Osteocyte (in vitro differentiated cells): ENCODE results near the gene ADAMTS12. TPM values are rescaled to one million over a fixed set of nuclear protein-coding genes. Genes with fewer than 3 reads are reported as not detected.

Source experiments
- DNase-seq: peaks from one replicate; pipeline ENCODE4 v3.0.0; 2021; ENCODE audit warnings: mixed read lengths; ENCODE audit not compliant: unreplicated experiment; ENCODE audit errors: extremely low spot score
- H3K27ac Mint-ChIP-seq: one replicate; pipeline ENCODE4 v1.8.0; 2021; ENCODE audit warnings: mild to moderate bottlenecking, mixed read lengths; ENCODE audit not compliant: unreplicated experiment
- H3K27me3 Mint-ChIP-seq: one replicate; pipeline ENCODE4 v1.8.0; 2021; ENCODE audit warnings: mixed read lengths; ENCODE audit not compliant: unreplicated experiment
- H3K36me3 Mint-ChIP-seq: one replicate; pipeline ENCODE4 v1.8.0; 2021; ENCODE audit warnings: mixed read lengths; ENCODE audit not compliant: unreplicated experiment
- H3K4me1 Mint-ChIP-seq: one replicate; pipeline ENCODE4 v1.8.0; 2021; ENCODE audit warnings: mixed read lengths; ENCODE audit not compliant: unreplicated experiment
- H3K4me3 Mint-ChIP-seq: one replicate; pipeline ENCODE4 v1.8.0; 2021; ENCODE audit warnings: mild to moderate bottlenecking, moderate library complexity, mixed read lengths; ENCODE audit not compliant: unreplicated experiment
- H3K9me3 Mint-ChIP-seq: one replicate; pipeline ENCODE4 v1.8.0; 2021; ENCODE audit warnings: mixed read lengths; ENCODE audit not compliant: unreplicated experiment
- CTCF ChIP-seq: fragments of 200-600 bp; sonication (generic); IDR thresholded peaks from 2 replicates; pipeline ENCODE4 v1.5.0; 2021; ENCODE audit warnings: antibody characterized with exemption, mild to moderate bottlenecking, moderate library complexity
- total RNA-seq: library from RNA; stranded (reverse); gene quantifications from 2 replicates; pipeline ENCODE4 v1.2.1, GENCODE V29; 2021

ADAMTS12 gene
- total RNA-seq, 1 donor from 2014 or later: 13.9 TPM

GRCh38 chr5:33608344-33609041, 283.3 kb downstream of the ADAMTS12 start:
- no peak overlapping the region for H3K27ac Mint-ChIP-seq

GRCh38 chr5:33604503-33604902, 287.3 kb downstream of the ADAMTS12 start:
- Mint-ChIP-seq H3K27me3 (no peaks in the 10 kb centered on the region), H3K27ac (no peak overlapping the region), H3K36me3 (no peaks in the 10 kb centered on the region), H3K9me3 (no peaks in the 10 kb centered on the region), H3K4me1 (no peaks in the 10 kb centered on the region), H3K4me3 (no peak overlapping the region)
- TF ChIP-seq CTCF: no peak
- no peak for DNase-seq

More at GRCh38 chr5:33608344-33609041, 283.3 kb downstream of the ADAMTS12 start:
- no peaks in the 10 kb centered on the region for H3K9me3 Mint-ChIP-seq
- H3K4me3 Mint-ChIP-seq: no peak overlapping the region
- H3K27me3 Mint-ChIP-seq: no peaks in the 10 kb centered on the region
- TF ChIP-seq CTCF: no peak
- DNase-seq: no peak
- H3K4me1 Mint-ChIP-seq: peaks cover 3% of the 10 kb centered on the region
- H3K36me3 Mint-ChIP-seq: no peaks in the 10 kb centered on the region

GRCh38 chr5:33601881-33602280, 289.9 kb downstream of the ADAMTS12 start:
- Mint-ChIP-seq H3K9me3 (no peaks in the 10 kb centered on the region), H3K36me3 (no peaks in the 10 kb centered on the region), H3K4me1 (no peaks in the 10 kb centered on the region), H3K27me3 (no peaks in the 10 kb centered on the region), H3K4me3 (no peak overlapping the region), H3K27ac (no peak overlapping the region)
- no peak for TF ChIP-seq CTCF
- no peak for DNase-seq

- DNase-seq: no peak
- Mint-ChIP-seq H3K27ac (no peak overlapping the region), H3K9me3 (no peaks in the 10 kb centered on the region), H3K4me3 (no peak overlapping the region), H3K4me1 (no peaks in the 10 kb centered on the region), H3K36me3 (no peaks in the 10 kb centered on the region), H3K27me3 (no peaks in the 10 kb centered on the region)
- TF ChIP-seq CTCF: no peak
Measured at GRCh38 chr5:33595303-33595702, 296.5 kb downstream of the ADAMTS12 start.

GRCh38 chr5:33594006-33594405, 297.8 kb downstream of the ADAMTS12 start:
- DNase-seq: no peak
- TF ChIP-seq CTCF: no peak
- no peak overlapping the region for H3K27ac Mint-ChIP-seq
- H3K36me3 Mint-ChIP-seq: no peaks in the 10 kb centered on the region
- no peaks in the 10 kb centered on the region for H3K9me3 Mint-ChIP-seq
- H3K4me1 Mint-ChIP-seq: no peaks in the 10 kb centered on the region
- no peaks in the 10 kb centered on the region for H3K27me3 Mint-ChIP-seq
- no peak overlapping the region for H3K4me3 Mint-ChIP-seq
